ENCODE results near the gene NHP2. TPM values are rescaled to one million over a fixed set of nuclear protein-coding genes. Genes with fewer than 3 reads are reported as not detected.

NHP2 gene
- total RNA-seq, 1 donor from 2014 or later: 163 TPM

DNA sequence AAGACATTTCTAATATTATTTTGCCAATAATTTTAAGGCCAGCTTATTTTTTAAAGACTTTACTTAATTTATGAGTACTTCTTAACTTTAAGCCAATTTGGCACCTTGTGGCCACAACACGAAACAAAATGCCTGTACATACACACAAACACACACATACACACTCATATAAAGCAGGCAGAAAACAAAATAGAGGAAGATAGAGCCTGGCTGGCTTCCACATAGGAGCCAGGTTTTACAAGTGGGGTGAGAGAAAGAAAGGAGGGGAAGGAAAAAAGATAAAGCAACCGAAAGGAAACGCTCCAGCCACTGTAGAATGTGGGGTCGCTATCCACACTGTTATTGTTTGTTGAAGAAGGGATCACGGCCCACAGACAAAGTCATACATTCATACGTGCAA, 23.1 kb upstream of the NHP2 start:
- intact Hi-C loops (cut with micrococcal nuclease): no loop called here

DNA sequence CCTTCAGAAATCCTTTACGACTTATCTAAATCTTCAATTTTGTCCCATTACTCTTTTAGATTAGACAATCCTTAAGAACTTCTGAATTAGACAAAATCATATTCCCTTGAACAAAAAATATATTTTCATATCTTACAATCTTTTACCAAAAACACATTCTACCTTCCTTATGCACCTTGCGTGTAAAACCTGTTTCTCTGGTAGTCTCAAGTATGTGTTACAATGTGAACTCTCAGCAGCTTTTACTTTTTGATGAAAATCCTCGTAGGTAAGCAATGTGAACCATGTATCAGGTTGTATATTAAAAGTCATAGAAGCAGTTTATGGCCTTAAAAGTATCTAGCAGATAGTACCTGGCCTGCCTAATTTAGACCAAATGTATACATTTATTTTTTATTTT, 20.8 kb upstream of the NHP2 start:
- intact Hi-C loops (cut with micrococcal nuclease): no loop called here

DNA sequence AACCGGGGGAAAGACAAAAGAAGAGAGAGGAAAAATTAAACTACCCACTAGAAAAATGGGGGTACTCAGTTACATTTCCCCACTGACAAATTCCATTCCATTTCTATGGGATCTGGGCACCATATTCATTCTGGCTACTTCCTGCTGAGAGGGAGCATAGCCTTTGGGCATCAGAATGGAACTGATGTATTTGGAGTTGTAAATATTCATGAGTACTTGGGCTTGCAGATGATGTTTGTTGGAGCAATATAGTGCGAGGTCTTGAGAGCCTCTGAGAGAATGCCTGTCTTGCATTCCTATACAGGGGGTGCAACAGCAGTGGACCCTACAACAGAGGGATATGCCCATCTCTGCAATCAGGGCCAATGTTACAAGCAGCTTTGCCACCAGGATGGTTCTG, 16.8 kb upstream of the NHP2 start:
- intact Hi-C loops (cut with micrococcal nuclease): no loop called here

DNA sequence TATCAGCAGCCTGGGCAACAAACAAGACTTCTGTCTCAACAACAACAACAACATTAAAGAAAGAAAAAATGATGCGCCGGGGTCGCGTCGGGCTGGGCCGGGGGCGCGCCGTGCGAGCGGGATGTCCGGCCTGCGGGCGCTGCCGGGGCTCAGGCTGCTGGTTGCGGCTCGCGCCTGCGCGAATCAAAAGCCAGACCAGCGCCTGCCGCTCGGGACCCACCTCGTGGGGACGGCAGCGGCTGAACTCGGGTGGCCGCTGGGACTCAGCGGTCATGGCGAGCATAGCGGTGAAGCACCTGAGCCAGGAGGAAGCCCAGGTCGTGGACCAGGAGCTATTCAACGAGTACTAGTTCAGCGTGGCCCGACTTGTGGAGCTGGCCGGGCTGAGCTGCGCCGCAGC, 11.9 kb upstream of the NHP2 start:
- intact Hi-C loops (cut with micrococcal nuclease): no loop called here

DNA sequence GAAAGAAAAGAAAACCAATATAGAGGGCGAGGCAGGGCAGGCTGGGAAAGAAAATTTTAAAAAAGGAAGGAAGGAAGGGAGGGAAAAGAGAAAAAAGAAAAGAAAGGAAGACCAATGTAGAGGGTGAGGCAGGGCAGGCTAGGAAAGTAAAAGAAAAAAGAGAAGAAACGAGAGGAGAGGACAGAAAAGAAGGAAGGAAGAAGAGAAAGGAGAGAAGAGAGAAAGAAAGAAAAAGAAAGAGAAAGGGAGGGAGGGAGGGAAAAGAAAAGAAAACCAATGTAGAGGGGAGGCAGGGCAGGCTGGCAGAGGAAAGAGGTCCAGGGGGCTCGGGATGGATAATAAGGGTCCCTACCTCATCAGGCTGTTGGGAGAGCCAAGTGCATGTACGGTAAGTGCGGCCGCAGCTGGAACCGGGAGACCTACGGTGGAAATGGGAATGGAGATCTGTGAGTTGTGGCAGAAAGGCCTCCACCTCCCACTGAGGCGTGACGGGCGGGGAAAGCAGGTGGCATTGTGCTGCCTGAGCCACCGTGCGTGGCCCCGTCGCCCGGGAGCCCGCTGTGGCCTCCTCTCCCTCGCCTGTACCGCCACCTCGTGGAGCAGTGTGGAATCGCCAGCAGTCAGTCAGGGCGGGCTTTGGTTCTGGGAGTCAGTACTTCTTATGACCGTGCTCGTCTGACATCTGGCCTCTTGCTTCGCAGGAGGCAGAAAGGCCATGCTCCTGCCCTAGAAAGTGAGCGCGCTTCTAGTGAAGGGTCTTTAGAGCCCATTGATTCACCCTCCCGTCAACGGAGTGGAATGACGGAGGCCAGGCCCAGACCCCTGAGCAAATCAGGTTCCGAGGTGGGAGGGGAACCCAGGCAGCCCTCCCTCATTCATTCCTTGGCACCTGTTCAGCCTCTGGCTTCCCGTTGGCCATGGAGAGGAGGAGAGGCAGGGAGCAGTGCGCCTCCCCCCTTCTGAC, 10.4 kb upstream of the NHP2 start:
- intact Hi-C loops (cut with micrococcal nuclease): loop anchor here (1.0 kb wide), 2 partner anchors 10 to 88 kb away; no protein-coding TSS in a partner anchor

DNA sequence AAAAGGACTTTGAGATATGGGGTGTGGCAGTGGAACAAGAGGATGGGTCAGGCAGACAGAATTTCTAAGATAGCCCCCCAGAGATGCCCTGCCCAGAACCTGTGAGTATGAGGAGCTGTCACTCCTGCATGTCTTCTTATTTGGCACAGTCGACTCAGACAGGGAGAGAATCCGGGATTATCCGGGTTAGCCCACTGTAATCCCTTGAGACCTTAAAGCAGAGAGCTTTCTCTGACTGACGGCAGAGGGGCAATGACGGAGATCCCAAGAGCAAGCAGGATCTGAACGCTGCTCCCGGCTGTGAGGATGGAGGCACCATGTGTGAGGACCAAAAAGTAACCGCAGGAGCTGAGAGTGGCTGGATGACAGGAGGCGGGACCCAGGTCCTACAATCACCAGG, 8.8 kb upstream of the NHP2 start:
- intact Hi-C loops (cut with micrococcal nuclease): no loop called here

DNA sequence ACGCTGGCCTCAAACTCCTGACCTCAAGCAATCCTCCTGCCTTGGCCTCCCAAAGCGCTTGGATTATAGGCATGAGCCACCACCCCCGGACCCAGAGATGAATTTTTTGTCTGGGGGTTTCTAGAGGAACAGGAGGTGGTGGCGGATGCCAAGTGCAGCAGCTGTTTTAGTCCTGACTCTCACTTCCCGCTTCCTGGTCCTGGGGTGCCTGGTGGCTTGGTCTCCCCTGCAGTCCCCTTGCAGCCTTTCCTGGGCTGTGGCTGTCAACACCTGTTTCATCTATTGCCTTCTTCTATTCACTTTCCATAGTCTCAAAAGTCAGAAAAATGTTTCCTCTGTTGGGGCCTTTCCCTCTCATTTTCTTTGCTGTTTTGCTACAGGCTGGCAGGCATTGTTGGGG, 6.5 kb upstream of the NHP2 start:
- intact Hi-C loops (cut with micrococcal nuclease): no loop called here

DNA sequence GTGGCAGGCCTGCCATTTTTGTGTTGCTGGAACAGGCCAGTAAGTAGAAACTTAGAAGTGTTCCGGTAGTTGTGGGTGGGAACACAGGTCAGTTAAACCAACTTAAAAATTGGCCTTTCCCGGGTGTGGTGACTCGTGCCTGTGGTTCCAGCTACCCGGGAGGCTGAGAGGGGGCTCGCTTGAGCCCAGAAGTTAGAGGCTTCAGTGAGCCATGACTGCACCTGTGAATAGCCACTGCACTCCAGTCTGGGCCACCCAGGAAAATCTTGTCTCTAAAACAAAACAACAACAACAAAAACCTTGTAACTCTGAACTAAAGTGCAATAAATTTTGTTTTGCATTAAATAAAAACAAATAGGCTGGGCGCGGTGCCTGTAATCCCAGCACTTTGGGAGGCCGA, 1.4 kb upstream of the NHP2 start:
- intact Hi-C loops (cut with micrococcal nuclease): no loop called here

DNA sequence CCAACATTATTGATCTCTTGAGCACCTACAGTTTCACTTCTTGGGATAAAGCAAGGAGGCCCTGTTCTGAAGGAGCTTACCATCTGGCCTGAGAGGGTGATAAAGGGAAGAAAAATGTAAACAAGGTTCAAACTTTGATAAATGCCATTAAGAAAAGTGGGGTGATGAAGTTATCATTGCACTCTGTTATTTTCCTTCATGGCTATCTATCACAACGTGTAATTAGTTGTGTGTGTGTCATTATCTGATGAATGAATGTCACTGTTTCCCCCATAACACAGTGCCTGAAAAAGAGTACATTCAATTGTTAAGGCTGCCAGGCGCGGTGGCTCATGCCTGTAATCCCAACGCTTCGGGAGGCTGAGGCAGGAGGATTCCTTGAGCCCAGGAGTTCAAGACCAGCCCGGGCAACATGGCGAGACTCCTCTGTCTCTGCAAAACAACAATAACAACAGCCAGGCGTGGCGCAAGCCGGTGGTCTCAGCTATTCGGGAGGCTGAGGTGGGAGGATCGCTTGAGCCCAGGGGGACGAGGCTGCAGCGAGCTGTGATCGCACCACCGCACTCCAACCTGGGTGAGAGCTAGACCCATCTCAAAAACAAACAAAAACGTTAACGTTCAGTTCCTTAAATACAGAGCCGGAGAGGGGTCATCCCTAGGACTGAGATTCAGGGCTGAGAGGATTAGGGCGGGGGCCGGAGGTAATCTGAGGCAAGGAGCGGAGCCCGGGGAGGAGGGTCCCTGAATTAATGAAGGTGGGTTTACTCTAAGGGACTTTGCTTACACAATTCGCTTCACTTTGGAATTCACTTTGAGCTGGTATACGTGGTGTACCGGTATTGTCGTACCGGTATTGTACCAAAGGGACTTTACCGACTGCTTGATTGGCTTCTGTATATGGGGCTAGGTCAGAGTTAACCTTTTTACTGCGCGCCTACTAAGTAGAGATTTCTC, 917 bp downstream of the NHP2 start:
- intact Hi-C loops (cut with micrococcal nuclease): loop anchor here (1.0 kb wide), 1 partner anchor 21 kb away; the partner anchor contains the start of gene RMND5B

DNA sequence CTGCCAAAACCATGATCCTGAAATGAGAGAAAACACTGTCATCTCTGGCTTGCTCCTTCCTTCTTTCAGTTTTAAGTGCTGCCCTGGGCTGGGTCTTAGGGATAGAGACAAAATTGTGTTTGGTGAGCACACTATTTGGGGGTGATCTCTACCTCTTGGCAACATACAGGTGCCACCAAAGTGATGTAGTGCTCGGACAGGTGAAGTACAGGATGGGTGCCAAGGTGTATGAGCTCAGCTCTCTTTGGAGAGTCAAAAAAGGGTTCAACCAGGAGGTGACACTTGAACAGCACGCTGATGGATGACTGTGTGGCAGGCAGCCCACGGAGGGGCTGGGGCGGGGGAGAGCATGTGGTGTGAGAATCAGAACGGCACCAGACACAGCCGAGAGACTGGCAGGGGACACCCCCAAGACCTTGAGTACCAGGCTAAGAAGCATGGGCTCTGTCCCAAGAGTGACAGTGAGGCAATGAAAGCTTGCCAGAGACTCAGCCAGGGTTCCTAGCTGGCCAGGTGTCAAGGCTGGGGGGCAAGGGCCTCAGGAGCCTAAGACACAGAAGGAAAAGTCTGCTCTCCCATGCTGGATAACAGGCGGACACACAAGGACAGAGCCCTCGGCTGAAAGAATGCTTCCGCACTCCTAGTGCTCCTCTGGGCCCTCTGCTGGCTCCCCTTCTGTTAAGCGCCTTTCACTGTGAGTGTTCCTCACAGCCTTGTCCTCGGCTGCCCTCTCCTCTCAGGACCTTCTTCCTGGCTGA, 2.5 kb downstream of the NHP2 start:
- intact Hi-C loops (cut with micrococcal nuclease): no loop called here

DNA sequence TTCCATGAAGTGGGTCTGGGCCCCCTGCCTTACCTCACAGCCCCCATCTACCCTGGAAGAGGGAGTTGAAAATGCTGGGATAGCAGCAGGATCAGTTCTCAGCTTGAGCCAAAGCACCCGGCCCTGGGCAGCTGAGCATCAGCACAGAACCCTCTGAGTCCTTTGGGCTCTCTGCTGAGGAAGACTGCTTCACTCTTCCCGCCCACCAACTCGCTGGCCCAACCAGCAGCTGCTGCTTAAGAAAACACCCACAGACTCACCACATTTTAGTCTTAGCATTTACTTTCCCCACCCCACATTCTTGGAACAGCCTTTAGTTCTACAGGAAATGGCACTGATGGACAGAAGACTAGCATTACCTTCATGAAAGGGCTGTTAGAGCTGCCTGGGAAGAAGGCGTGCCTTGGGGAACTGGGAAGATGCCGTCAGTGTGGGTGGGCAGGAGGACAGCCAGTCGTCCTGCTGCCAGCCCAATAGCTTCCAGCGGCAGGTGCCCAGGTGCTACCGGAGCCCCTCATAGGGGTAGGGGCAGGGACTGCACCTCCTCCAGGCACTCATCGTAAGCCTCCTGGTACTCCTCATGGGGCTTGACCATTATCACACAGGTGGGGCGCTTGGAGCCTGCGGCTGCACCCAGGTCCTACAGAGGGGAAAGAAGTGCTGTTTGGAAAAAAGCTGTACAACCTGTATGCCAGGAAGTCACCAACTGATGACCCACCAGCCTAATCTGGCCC, 4.3 kb downstream of the NHP2 start:
- intact Hi-C loops (cut with micrococcal nuclease): no loop called here

DNA sequence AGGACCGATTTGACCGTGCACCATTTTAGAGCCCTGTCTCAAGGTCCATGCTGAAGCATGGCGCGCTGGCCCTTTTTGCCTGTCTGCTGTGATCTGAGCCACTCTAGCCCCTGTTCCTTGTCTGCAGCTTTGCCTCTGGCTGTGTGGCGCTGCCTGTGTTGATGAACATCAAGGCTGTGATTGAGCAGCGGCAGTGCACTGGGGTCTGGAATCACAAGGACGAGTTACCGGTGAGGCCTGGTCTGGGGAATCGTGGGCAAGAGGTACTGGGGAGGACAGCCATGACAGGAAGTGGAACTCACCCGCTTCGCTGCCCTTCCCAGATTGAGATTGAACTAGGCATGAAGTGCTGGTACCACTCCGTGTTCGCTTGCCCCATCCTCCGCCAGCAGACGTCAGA, 6.3 kb downstream of the NHP2 start:
- intact Hi-C loops (cut with micrococcal nuclease): no loop called here

DNA sequence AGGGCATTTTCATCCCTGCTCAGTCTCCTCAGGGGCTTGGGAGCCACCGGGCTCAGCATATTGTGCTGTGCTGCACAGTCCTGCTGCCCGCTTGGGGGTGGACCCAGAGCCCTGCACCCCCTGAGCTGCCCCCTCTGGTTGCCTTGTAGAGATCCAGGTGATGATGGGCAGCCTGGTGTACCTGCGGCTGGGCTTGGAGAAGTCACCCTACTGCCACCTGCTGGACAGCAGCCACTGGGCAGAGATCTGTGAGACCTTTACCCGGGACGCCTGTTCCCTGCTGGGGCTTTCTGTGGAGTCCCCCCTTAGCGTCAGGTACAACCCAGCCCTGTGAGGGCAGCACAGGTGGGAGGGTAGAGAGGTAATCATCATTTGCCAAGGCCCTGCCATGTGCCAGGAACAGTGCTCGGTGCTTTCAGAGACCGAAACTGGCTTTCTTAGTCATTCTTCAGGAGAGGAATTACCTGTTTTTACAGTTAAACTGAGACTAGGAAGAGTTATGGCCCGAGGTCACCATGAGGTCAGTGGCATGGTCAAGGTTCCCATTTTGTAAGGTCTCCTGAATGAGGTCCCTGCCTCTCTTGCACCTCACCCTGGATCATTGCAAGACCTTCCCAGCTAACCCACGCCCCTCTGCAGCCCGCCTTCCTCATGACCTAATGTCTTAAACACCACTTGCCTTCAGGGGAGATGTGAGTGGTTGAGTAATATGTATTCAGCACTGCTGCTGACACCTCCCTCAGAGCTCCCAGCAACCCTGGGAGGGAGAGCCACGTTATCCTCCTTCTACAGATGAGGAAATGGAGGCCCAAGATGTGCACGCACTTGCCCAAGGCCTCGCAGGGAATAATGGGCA, 7.5 kb downstream of the NHP2 start:
- intact Hi-C loops (cut with micrococcal nuclease): loop anchor here (1.0 kb wide), 1 partner anchor 70 kb away; no protein-coding TSS in a partner anchor

DNA sequence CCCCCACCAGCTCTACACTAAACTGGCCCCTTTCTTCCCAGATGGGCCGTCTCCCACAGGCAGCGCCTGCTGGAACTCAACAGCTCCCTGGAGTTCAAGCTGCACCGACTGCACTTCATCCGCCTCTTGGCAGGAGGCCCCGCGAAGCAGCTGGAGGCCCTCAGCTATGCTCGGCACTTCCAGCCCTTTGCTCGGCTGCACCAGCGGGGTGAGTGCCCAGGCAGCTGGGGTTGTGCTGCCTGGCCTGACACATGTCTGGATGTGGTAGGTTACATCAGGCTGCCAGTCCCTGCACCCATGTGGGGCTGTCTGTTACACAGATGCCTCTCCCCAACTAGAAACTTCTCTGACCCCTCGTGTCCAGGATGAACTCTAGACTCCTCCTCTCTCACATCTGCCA, 9.8 kb downstream of the NHP2 start:
- intact Hi-C loops (cut with micrococcal nuclease): no loop called here

DNA sequence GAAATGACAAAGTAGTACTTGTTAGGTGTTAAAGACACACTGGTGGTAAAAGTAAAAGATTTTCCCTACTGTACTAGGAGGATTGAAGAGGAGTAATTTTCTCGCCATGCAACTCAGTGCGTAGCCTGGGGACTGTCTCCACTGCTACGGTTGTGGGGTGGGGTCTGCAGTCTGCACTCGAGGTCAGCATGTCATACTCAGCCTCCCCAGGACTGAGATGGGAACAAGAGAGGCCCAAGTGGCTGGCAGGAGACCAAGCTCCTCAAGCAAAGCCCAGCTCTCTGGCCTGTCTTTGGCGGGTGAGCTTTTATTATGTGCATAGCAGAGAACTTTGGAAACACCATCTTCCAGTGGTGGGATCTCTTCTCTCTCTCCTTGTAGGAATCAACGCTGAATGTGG, 10.4 kb downstream of the NHP2 start:
- intact Hi-C loops (cut with micrococcal nuclease): no loop called here

DNA sequence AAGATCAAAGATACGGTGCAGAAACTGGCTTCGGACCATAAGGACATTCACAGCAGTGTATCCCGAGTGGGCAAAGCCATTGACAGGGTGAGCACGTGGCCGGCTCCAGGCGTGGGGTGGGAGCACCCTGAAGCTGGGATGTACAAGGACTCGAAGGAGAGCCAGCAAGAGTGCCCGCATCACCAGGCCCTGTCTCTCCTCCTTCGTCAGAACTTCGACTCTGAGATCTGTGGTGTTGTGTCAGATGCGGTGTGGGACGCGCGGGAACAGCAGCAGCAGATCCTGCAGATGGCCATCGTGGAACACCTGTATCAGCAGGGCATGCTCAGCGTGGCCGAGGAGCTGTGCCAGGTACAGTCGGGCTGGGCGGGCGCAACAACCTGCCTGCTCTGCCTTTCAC, 11.0 kb downstream of the NHP2 start:
- intact Hi-C loops (cut with micrococcal nuclease): no loop called here

DNA sequence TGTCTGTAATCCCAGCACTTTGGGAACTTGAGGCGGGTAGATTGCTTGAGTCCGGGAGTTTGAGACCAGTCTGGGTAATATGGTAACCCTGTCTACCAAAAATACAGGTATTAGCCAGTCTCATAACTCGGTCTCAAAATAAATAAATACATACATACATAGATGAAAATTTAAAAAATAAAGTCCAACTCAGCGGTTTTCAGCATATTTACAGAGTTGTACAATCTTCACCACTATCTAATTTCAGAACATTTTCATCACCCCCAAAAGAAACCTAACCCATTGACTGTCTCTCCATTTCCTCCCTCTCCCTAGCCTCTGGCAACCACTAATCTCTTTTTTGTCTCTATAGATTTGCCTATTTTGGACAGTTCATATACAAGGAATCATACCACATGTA, 12.1 kb downstream of the NHP2 start:
- intact Hi-C loops (cut with micrococcal nuclease): no loop called here

DNA sequence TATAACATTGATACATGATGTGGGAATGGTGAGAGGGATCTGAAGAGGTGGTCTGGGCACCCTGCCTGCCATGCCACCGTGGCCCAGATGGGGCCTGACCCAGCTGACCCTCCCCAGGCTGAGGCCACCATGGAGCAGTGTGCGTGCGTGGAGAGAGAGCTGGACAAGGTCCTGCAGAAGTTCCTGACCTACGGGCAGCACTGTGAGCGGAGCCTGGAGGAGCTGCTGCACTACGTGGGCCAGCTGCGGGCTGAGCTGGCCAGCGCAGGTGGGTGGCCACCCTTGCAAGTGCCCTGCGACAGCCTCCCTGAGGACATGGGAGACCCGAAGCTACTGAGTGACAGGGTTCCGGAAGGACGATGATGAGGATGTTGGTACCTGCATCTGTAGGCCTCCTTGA, 15.7 kb downstream of the NHP2 start:
- intact Hi-C loops (cut with micrococcal nuclease): no loop called here

DNA sequence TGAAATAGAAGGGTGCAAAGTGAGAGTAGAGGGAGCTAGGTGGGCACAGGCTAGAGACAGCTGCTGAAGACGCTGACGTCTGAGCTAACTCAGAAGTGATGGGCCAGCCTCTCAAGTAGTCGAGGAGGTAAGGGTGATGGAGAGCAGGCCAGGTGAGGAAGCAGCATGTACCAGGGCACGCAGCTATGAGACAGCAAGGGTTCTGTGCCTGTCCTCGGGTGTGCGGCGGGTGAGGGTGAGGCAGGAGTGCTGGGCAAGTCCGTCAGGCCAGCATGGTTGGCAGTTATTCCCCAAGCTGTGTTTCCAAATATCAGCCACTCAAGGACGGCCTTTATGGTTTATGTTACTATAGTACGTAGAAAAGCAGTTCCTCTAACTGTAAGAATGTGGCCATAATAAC, 16.7 kb downstream of the NHP2 start:
- intact Hi-C loops (cut with micrococcal nuclease): no loop called here

Measured in T-helper 2 cell treated with Interferon-gamma antibody and Interleukin-4, amounts not matched to agents 100 ng/mL and 5 ng/mL, for 36 hours (primary cell).